ENCODE results near the gene C4orf50.

The C4orf50 gene

GRCh38 chr4:5921101-5921980 is 96.9 kb downstream of the C4orf50 start:
- DNase-seq (ENCODE audit: low read depth, low spot score), result no peak

GRCh38 chr4:5919571-5919970 is 98.7 kb downstream of the C4orf50 start:
- DNase-seq (ENCODE audit: low read depth, low spot score), result no peak

GRCh38 chr4:5919044-5919443 is 99.2 kb downstream of the C4orf50 start:
- DNase-seq (ENCODE audit: low read depth, low spot score), result no peak

GRCh38 chr4:5918331-5918985 is 99.8 kb downstream of the C4orf50 start:
- no peak for DNase-seq (ENCODE audit: low read depth, low spot score)

- no peak for DNase-seq (ENCODE audit: low read depth, low spot score)
Observed at GRCh38 chr4:5917672-5918071, 100.6 kb downstream of the C4orf50 start.

GRCh38 chr4:5916229-5916628 is 102.0 kb downstream of the C4orf50 start:
- DNase-seq (ENCODE audit: low read depth, low spot score), result no peak

GRCh38 chr4:5913454-5913853 is 104.8 kb downstream of the C4orf50 start:
- no peak for DNase-seq (ENCODE audit: low read depth, low spot score)

GRCh38 chr4:5912614-5913019 is 105.6 kb downstream of the C4orf50 start:
- no peak for DNase-seq (ENCODE audit: low read depth, low spot score)

- DNase-seq (ENCODE audit: low read depth, low spot score), result no peak
Observed at GRCh38 chr4:5908876-5909427, 109.3 kb downstream of the C4orf50 start.

- no peak for DNase-seq (ENCODE audit: low read depth, low spot score)
Observed at GRCh38 chr4:5906191-5906590, 112.0 kb downstream of the C4orf50 start.

- DNase-seq (ENCODE audit: low read depth, low spot score), result no peak
Observed at GRCh38 chr4:5905714-5906113, 112.5 kb downstream of the C4orf50 start.

GRCh38 chr4:5900844-5901243 is 117.4 kb downstream of the C4orf50 start:
- DNase-seq (ENCODE audit: low read depth, low spot score), result no peak

- DNase-seq (ENCODE audit: low read depth, low spot score), result no peak
Observed at GRCh38 chr4:5899881-5900280, 118.3 kb downstream of the C4orf50 start.

- no peak for DNase-seq (ENCODE audit: low read depth, low spot score)
Observed at GRCh38 chr4:5899396-5899795, 118.8 kb downstream of the C4orf50 start.

GRCh38 chr4:5897674-5898073 is 120.6 kb downstream of the C4orf50 start:
- DNase-seq (ENCODE audit: low read depth, low spot score), result no peak

GRCh38 chr4:5895287-5895686 is 122.9 kb downstream of the C4orf50 start:
- DNase-seq (ENCODE audit: low read depth, low spot score), result no peak

GRCh38 chr4:5894266-5894665 is 124.0 kb downstream of the C4orf50 start:
- DNase-seq (ENCODE audit: low read depth, low spot score), result no peak

GRCh38 chr4:5893591-5893990 is 124.6 kb downstream of the C4orf50 start:
- no peak for DNase-seq (ENCODE audit: low read depth, low spot score)

- DNase-seq (ENCODE audit: low read depth, low spot score), result peak; percentile 70
Observed at GRCh38 chr4:5893004-5893580, 125.1 kb downstream of the C4orf50 start, which contains the start of gene CRMP1. CRMP1 (minus strand) TSS chr4:5893086; CDS start chr4:5892969, 117 bp downstream.

GRCh38 chr4:5892323-5893003 is 125.8 kb downstream of the C4orf50 start:
- DNase-seq (ENCODE audit: low read depth, low spot score), result peak; percentile 36

GRCh38 chr4:5891563-5892322 is 126.5 kb downstream of the C4orf50 start:
- no peak for DNase-seq (ENCODE audit: low read depth, low spot score)

Measured in astrocyte of the hippocampus (primary cell).